IMR-90 (cell line): ENCODE measurements around the gene LONP1. TPM values are rescaled to one million over a fixed set of nuclear protein-coding genes. Genes with fewer than 3 reads are reported as not detected.

Experiments used
- ATAC-seq: fragments of 200-7000 bp; cut with Tn5 transposase; 2 replicates; pipeline ENCODE4 v1.9.1; 2020; ENCODE audit warnings: low read depth, mild to moderate bottlenecking, moderate library complexity
- BruUV-seq: library from RNA; stranded (reverse); fragments of 400-500 nt; replicated peaks from 2 replicates; lab custom pipeline; 2021; lab: Mats Ljungman, UMichigan
- CTCF ChIA-PET: fragments of 300-600 bp; formaldehyde crosslinking; extraction: SDS; loops from one replicate; lab custom pipeline; 2021; ENCODE audit warnings: antibody characterized with exemption; lab: Yijun Ruan, JAX
- POLR2A ChIA-PET: fragments of 300-600 bp; sonication (Branson Sonifier 250); formaldehyde crosslinking; loops from one replicate; lab custom pipeline; 2022; ENCODE audit warnings: antibody characterized with exemption; ENCODE audit not compliant: unreplicated experiment; lab: Charles Lee
- DNase-seq: peaks from one replicate; pipeline ENCODE4 v3.0.0; 2013
- H2AFZ ChIP-seq: replicated peaks from 2 replicates; pipeline ENCODE3; 2013; ENCODE audit warnings: low read length, mild to moderate bottlenecking; ENCODE audit not compliant: poor library complexity
- H2AK5ac ChIP-seq: 2 replicates; pipeline ENCODE4 v1.6.1; 2013; ENCODE audit warnings: low read depth, low read length, inconsistent platforms
- H2AK9ac ChIP-seq: replicated peaks from 2 replicates; pipeline ENCODE3; 2013; ENCODE audit warnings: mild to moderate bottlenecking, low read depth, low read length, moderate library complexity; ENCODE audit not compliant: poor library complexity
- H2BK120ac ChIP-seq: 2 replicates; pipeline ENCODE4 v1.6.1; 2013; ENCODE audit warnings: low read depth, low read length, inconsistent platforms
- H2BK15ac ChIP-seq: 3 replicates; pipeline ENCODE4 v1.6.1; 2013; ENCODE audit warnings: low read depth, low read length, inconsistent platforms
- H2BK20ac ChIP-seq: 2 replicates; pipeline ENCODE4 v1.6.1; 2013; ENCODE audit warnings: low read depth, mild to moderate bottlenecking, inconsistent platforms, low read length, moderate library complexity
- H2BK5ac ChIP-seq: 2 replicates; pipeline ENCODE4 v1.6.1; 2013; ENCODE audit warnings: mild to moderate bottlenecking, low read depth, low read length, inconsistent platforms; ENCODE audit not compliant: poor library complexity, severe bottlenecking
- H3K14ac ChIP-seq: replicated peaks from 2 replicates; pipeline ENCODE4 v1.6.1; 2013; ENCODE audit warnings: low read depth, low read length, inconsistent platforms
- H3K18ac ChIP-seq: 2 replicates; pipeline ENCODE4 v1.6.1; 2013; ENCODE audit warnings: low read depth, low read length, control low read depth
- H3K23ac ChIP-seq: 2 replicates; pipeline ENCODE4 v1.6.1; 2013; ENCODE audit warnings: low read depth, low read length, inconsistent platforms
- H3K27ac ChIP-seq: 2 replicates; pipeline ENCODE4 v1.5.1; 2013; ENCODE audit warnings: mild to moderate bottlenecking, control low read depth, low read length; ENCODE audit not compliant: insufficient read depth
- H3K27me3 ChIP-seq: 2 replicates; pipeline ENCODE4 v1.6.1; 2013; ENCODE audit warnings: low read length; ENCODE audit not compliant: control insufficient read depth, insufficient read depth
- H3K36me3 ChIP-seq: 2 replicates; pipeline ENCODE4 v1.6.1; 2013; ENCODE audit warnings: low read length, mixed read lengths; ENCODE audit not compliant: control insufficient read depth, insufficient read depth
- H3K4ac ChIP-seq: 2 replicates; pipeline ENCODE4 v1.6.1; 2013; ENCODE audit warnings: low read depth, low read length, inconsistent platforms
- H3K4me1 ChIP-seq: 2 replicates; pipeline ENCODE4 v1.6.1; 2013; ENCODE audit warnings: low read length, mixed read lengths; ENCODE audit not compliant: control insufficient read depth, insufficient read depth
- H3K4me2 ChIP-seq: 2 replicates; pipeline ENCODE4 v1.6.1; 2013; ENCODE audit warnings: low read depth, mild to moderate bottlenecking, control low read depth, low read length, moderate library complexity
- H3K4me3 ChIP-seq: 2 replicates; pipeline ENCODE4 v1.5.1; 2013; ENCODE audit warnings: low read depth, mild to moderate bottlenecking, control low read depth, low read length, moderate library complexity; ENCODE audit not compliant: insufficient read depth
- H3K56ac ChIP-seq: 2 replicates; pipeline ENCODE4 v1.6.1; 2013; ENCODE audit warnings: low read length, inconsistent platforms; ENCODE audit not compliant: insufficient read depth; ENCODE audit errors: extremely low read depth
- H3K79me1 ChIP-seq, 2 experiments: 2 replicates each; pipeline ENCODE4 v1.6.1; 2013; ENCODE audit warnings: low read length in 2 of 2, inconsistent platforms in 1 of 2, low read depth in 1 of 2
- H3K9ac ChIP-seq: 2 replicates; pipeline ENCODE4 v1.6.1; 2013; ENCODE audit warnings: low read depth, low read length, control low read depth
- H3K9me1 ChIP-seq: 2 replicates; pipeline ENCODE4 v1.6.1; 2013; ENCODE audit warnings: low read length, inconsistent platforms; ENCODE audit not compliant: insufficient read depth
- H3K9me3 ChIP-seq: 2 replicates; pipeline ENCODE4 v1.6.1; 2013; ENCODE audit warnings: low read length; ENCODE audit not compliant: control insufficient read depth, insufficient read depth
- H4K20me1 ChIP-seq: 2 replicates; pipeline ENCODE4 v1.6.1; 2013; ENCODE audit warnings: low read length, inconsistent platforms; ENCODE audit not compliant: insufficient read depth
- H4K5ac ChIP-seq: 2 replicates; pipeline ENCODE4 v1.6.1; 2013; ENCODE audit warnings: mild to moderate bottlenecking, low read depth, low read length, control low read depth
- H4K8ac ChIP-seq, 2 experiments: 2 replicates each; pipeline ENCODE4 v1.6.1; 2013; ENCODE audit warnings: low read depth in 2 of 2, low read length in 2 of 2, control low read depth in 1 of 2, inconsistent platforms in 1 of 2
- H4K91ac ChIP-seq: 2 replicates; pipeline ENCODE4 v1.6.1; 2013; ENCODE audit warnings: low read depth, low read length, inconsistent platforms; ENCODE audit not compliant: insufficient read depth
- RCOR1 ChIP-seq: IDR thresholded peaks from 2 replicates; pipeline ENCODE4 v1.6.1; 2012; ENCODE audit warnings: mild to moderate bottlenecking, low read length, improper control_type of control experiment; ENCODE audit not compliant: insufficient replicate concordance
- WGBS, 2 experiments: methylation state at CpG; one replicate each; pipeline versions ENCODE4 v1.1.5 to v1.1.7; 2013; ENCODE audit warnings: missing lambda C conversion rate in 2 of 2; ENCODE audit not compliant: insufficient read length in 1 of 2; ENCODE audit errors: extremely low coverage in 2 of 2; 5-methylcytosine and 5-hydroxymethylcytosine counted together
- dilution Hi-C: fragments of 300-500 bp; cut with HindIII; formaldehyde crosslinking; loops from one replicate; pipeline ENCODE4 v1.14.3; 2018; ENCODE audit warnings: low sequenced_read_pairs; ENCODE audit not compliant: unreplicated experiment
- in situ Hi-C: fragments of 300-500 bp; cut with MboI; formaldehyde crosslinking; loops from 3 replicates; pipeline ENCODE4 v1.14.3; 2019; ENCODE audit warnings: low sequenced_read_pairs, inconsistent platforms, mixed read lengths
- intact Hi-C: fragments of 100-400 bp; cut with micrococcal nuclease; formaldehyde crosslinking; loops from 2 replicates; pipeline ENCODE4 v1.10.0; 2022
- polyA plus RNA-seq, 3 experiments: library from polyadenylated mRNA; depleted of rRNA; stranded (reverse); fragments of >200 nt; gene quantifications; 2 replicates each; pipeline ENCODE4 v1.2.3, GENCODE V29; 2012; ENCODE audit warnings: low replicate concordance in 1 of 3
- total RNA-seq: library from RNA; depleted of rRNA; stranded (reverse); fragments of >200 nt; gene quantifications from 2 replicates; pipeline ENCODE4 v1.2.3, GENCODE V29; 2012

LONP1 gene
- total and polyA plus RNA-seq, 2 of the 4 experiments (the other 2 are of a cell fraction) = 64.2 to 93.2 TPM

- DNase-seq (no peak), ATAC-seq (no peak)
- Histone ChIP-seq H3K9ac (no peak overlapping the region), H3K9me1 (peaks cover 7% of the 10 kb centered on the region; the same call in 1 of the 2 replicates), H3K4me1 (peaks cover 7% of the 10 kb centered on the region), H3K4me3 (no peak overlapping the region), H2AK5ac (no peak overlapping the region), H3K4me2 (no peak overlapping the region), H2AFZ (no peak overlapping the region), H4K5ac (no peak overlapping the region), H4K8ac (no peak overlapping the region), H4K20me1 (no peaks in the 10 kb centered on the region; the same call in 1 of the 2 replicates), H2BK5ac (no peak overlapping the region), H3K4ac (no peak overlapping the region), H4K91ac (no peak overlapping the region), H3K18ac (no peak overlapping the region), H3K27me3 (no peaks in the 10 kb centered on the region), H3K23ac (no peak overlapping the region), H3K56ac (no peak overlapping the region), H3K14ac (no peak overlapping the region), H3K9me3 (no peaks in the 10 kb centered on the region), H2AK9ac (no peak overlapping the region), H3K27ac (no peak overlapping the region), H2BK120ac (no peak overlapping the region), H2BK15ac (no peak overlapping the region), H3K79me1 (peaks cover 15 to 19% of the 10 kb centered on the region in 2 experiments; a peak in 3 of 4 replicates), H2BK20ac (no peak overlapping the region), H3K36me3 (peaks cover 3% of the 10 kb centered on the region; the same call in 1 of the 2 replicates)
- intact Hi-C loops = no loop called here
- no TSS peak for BruUV-seq
- dilution Hi-C loops = no loop called here
- ChIA-PET CTCF (no interaction called here), POLR2A (no interaction called here)
- in situ Hi-C loops = no loop called here
- no CpG with 5 or more reads among the region's 10 CpGs for whole genome bisulfite sequencing, 2 experiments
- TF ChIP-seq RCOR1 = no peak
Measured at GRCh38 chr19:5677136-5677535, 42.8 kb downstream of the LONP1 start.
